GM12892 (cell line): ENCODE data around the gene C17orf100.

Experiments
- POLR2A ChIP-seq: IDR thresholded peaks from 2 replicates; pipeline ENCODE4 v1.6.1; 2011; ENCODE audit warnings: low read depth, low read length, control low read depth
- POLR2AphosphoS5 ChIP-seq: IDR thresholded peaks from 2 replicates; pipeline ENCODE4 v1.6.1; 2011; ENCODE audit warnings: low read depth, low read length, control low read depth
- TAF1 ChIP-seq: IDR thresholded peaks from 2 replicates; pipeline ENCODE4 v1.6.1; 2011; ENCODE audit warnings: low read depth, mild to moderate bottlenecking, control low read depth, low read length, borderline replicate concordance

DNA sequence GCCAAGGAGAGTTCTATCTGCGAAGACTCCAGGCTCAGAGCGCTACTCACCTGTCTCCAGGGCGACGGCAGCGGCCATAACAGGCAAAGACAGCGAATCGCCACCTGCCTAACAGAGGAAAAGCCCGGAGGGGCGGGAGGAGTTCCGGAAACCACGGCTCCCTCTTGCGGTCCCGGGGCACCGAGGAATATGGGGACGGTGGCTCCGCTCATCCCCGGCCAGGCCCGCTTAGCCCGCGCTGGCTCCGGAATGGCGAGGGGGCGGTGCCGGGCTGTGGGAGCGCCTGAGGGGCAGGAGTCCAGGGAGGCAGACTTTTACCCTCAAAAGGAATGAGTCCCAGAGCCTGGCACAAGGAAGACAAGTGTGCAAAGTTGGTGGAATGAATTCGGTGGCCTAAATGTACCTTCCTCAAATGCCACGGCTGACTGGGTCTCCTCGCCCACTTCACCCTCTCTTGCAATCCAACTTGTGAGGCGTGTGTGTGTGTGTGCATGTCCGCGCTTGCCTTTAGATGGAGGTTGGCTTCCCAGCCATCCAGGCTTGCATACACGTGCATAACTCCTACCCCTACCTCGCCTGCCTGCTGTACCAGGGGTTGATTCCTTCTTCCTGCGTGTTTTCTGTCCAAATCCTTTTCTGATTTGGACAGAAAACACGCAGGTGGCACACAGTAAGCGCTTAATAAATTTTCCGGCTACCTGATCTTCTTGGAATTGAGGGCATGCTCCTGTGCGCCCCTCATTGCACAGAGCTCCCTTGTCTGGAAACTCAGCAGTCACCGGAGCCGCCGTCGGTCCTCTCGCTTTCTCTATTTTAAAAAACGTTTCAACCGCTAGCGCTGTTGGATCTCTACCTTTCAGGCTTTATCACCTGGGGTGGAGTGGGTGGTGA is 3.5 kb downstream of the C17orf100 start:
- TF ChIP-seq POLR2A (no peak), TAF1 (no peak), POLR2AphosphoS5 (no peak)
